Loucy (cell line): ENCODE results near the gene EPB41L2.

Experiments
- CTCF ChIP-seq: fragments of 200-600 bp; sonication (generic); conservative IDR thresholded peaks from 2 replicates; pipeline ENCODE4 v1.5.1; 2014; ENCODE audit warnings: mild to moderate bottlenecking, antibody characterized with exemption, low read length
- EZH2phosphoT487 ChIP-seq: fragments of 200-600 bp; IDR thresholded peaks from 2 replicates; pipeline ENCODE4 v1.6.1; 2018; ENCODE audit warnings: antibody characterized with exemption, mild to moderate bottlenecking, moderate library complexity, borderline replicate concordance

- TF ChIP-seq CTCF (no peak), EZH2phosphoT487 (no peak)
Observed at GRCh38 chr6:130975325-130975724, 87.7 kb downstream of the EPB41L2 start.
